ENCODE results near the gene SORD.
"Not testable (repeated sequence)": the region's sequence is repeated elsewhere in the genome, so short reads cannot be mapped to it uniquely, and the experiment has no call there.

SORD gene

DNA sequence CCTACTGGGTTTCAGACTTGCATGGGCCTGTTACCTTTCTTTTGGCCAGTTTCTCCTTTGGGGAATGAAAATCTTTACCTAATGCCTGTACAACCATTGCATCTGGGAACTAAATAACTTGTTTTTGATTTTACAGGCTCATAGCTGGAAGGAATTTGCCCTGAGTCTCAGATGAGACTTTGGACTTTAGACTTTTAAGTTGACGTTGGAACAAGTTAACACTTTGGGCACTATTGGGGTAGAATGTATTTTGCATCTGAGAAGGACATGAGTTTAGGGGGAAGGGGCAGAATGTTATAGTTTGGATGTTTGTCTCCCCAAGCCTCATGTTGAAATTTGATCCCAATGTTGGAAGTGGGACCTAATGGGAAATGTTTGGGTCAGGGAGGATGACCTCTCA is 21.8 kb upstream of the SORD start:
- not testable (repeated sequence) for H3K9ac ChIP-seq (ENCODE audit: low read length); H3K9me3 ChIP-seq (ENCODE audit: control insufficient read depth, insufficient read depth, low read depth, low read length); H3K27me3 ChIP-seq (ENCODE audit: control insufficient read depth, insufficient read depth, low read length); H3K4me1 ChIP-seq (ENCODE audit: control insufficient read depth, insufficient read depth, low read length); H3K4me3 ChIP-seq (ENCODE audit: low read depth, low read length); H3K27ac ChIP-seq (ENCODE audit: low read depth, low read length); H3K36me3 ChIP-seq (ENCODE audit: control insufficient read depth, insufficient read depth, low read length)

DNA sequence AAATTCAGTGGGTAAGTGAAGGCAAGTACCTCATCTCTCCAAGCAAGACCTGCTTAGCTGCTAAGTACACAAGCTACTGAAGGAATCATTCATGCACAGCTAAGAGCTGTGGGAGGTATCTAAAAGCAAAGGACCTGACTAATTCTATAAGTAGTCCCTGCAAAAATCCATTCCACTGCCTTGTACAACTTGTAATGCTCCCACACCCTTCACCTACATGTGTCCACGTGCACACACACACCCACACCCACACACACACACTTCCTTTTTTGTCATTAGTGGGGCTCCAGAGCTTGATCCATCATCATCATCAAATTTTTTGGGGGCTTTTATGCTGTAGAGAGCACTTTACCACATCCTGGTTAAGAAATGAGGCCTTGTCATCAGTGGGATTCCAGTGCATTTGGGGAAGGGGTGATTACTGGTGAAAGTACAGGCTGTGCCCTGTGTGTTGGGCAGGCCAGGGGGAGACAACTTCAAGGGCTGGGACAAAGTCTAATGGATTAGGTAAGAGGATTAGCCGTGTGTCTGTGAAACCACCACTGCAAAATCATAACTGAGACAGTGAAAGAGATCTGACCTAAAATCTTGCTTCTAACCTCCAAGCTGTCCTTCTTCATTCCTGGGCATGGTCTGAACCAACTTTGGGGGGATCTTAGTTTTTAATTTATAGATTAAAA is 19.1 kb upstream of the SORD start:
- H3K27ac ChIP-seq (ENCODE audit: low read depth, low read length); H3K4me1 ChIP-seq (ENCODE audit: control insufficient read depth, insufficient read depth, low read length); H3K27me3 ChIP-seq (ENCODE audit: control insufficient read depth, insufficient read depth, low read length); H3K4me3 ChIP-seq (ENCODE audit: low read depth, low read length); H3K9ac ChIP-seq (ENCODE audit: low read length); H3K36me3 ChIP-seq (ENCODE audit: control insufficient read depth, insufficient read depth, low read length): not testable (repeated sequence)
- H3K9me3 ChIP-seq (ENCODE audit: control insufficient read depth, insufficient read depth, low read depth, low read length) = peaks cover 11% of the 10 kb centered on the region

- not testable (repeated sequence) for H3K27me3 ChIP-seq (ENCODE audit: control insufficient read depth, insufficient read depth, low read length); H3K4me1 ChIP-seq (ENCODE audit: control insufficient read depth, insufficient read depth, low read length); H3K9ac ChIP-seq (ENCODE audit: low read length); H3K27ac ChIP-seq (ENCODE audit: low read depth, low read length); H3K36me3 ChIP-seq (ENCODE audit: control insufficient read depth, insufficient read depth, low read length); H3K4me3 ChIP-seq (ENCODE audit: low read depth, low read length)
- H3K9me3 ChIP-seq (ENCODE audit: control insufficient read depth, insufficient read depth, low read depth, low read length) = peaks cover 11% of the 10 kb centered on the region
These were observed 18.3 kb upstream of the SORD start for GRCh38 chr15:45004590-45005175.

GRCh38 chr15:45009046-45009445 is 13.9 kb upstream of the SORD start:
- H3K27me3 ChIP-seq (ENCODE audit: control insufficient read depth, insufficient read depth, low read length) = no peaks in the 10 kb centered on the region
- peaks cover 11% of the 10 kb centered on the region for H3K9me3 ChIP-seq (ENCODE audit: control insufficient read depth, insufficient read depth, low read depth, low read length)
- H3K4me1 ChIP-seq (ENCODE audit: control insufficient read depth, insufficient read depth, low read length) = no peaks in the 10 kb centered on the region
- H3K4me3 ChIP-seq (ENCODE audit: low read depth, low read length) = no peak overlapping the region
- no peaks in the 10 kb centered on the region for H3K36me3 ChIP-seq (ENCODE audit: control insufficient read depth, insufficient read depth, low read length)
- H3K27ac ChIP-seq (ENCODE audit: low read depth, low read length) = no peak overlapping the region
- no peak overlapping the region for H3K9ac ChIP-seq (ENCODE audit: low read length)

- H3K9ac ChIP-seq (ENCODE audit: low read length); H3K4me1 ChIP-seq (ENCODE audit: control insufficient read depth, insufficient read depth, low read length); H3K27ac ChIP-seq (ENCODE audit: low read depth, low read length); H3K27me3 ChIP-seq (ENCODE audit: control insufficient read depth, insufficient read depth, low read length); H3K36me3 ChIP-seq (ENCODE audit: control insufficient read depth, insufficient read depth, low read length); H3K9me3 ChIP-seq (ENCODE audit: control insufficient read depth, insufficient read depth, low read depth, low read length); H3K4me3 ChIP-seq (ENCODE audit: low read depth, low read length): not testable (repeated sequence)
These were observed 7.9 kb upstream of the SORD start for GRCh38 chr15:45015114-45015513.

DNA sequence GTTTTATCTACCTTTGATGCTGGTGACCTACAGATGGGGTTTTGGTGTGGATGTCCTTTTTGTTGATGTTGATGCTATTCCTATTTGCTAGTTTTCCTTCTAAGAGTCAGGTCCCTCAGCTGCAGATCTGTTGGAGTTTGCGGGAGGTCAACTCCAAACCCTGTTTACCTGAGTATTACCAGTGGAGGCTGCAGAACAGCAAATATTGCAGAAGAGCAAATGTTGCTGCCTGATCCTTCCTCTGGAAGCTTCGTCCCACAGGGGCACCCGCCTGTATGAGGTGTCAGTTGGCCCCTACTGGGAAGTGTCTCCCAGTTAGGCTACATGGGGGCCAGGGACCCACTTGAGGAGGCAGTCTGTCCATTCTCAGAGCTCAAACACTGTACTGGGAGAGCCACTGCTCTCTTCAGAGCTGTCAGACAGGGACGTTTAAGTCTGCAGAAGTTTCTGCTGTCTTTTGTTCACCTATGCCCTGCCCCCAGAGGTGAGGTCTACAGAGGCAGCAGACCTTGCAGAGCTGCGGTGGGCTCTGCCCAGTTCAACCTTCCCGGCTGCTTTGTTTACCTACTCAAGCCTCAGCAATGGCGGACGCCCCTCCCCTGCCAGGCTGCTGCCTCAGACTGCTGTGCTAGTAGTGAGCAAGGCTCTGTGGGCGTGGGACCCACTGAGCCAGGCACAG is 2.6 kb upstream of the SORD start:
- H3K36me3 ChIP-seq (ENCODE audit: control insufficient read depth, insufficient read depth, low read length); H3K27ac ChIP-seq (ENCODE audit: low read depth, low read length); H3K4me3 ChIP-seq (ENCODE audit: low read depth, low read length); H3K9ac ChIP-seq (ENCODE audit: low read length); H3K27me3 ChIP-seq (ENCODE audit: control insufficient read depth, insufficient read depth, low read length); H3K9me3 ChIP-seq (ENCODE audit: control insufficient read depth, insufficient read depth, low read depth, low read length): not testable (repeated sequence)
- H3K4me1 ChIP-seq (ENCODE audit: control insufficient read depth, insufficient read depth, low read length) = peaks cover 14% of the 10 kb centered on the region

DNA sequence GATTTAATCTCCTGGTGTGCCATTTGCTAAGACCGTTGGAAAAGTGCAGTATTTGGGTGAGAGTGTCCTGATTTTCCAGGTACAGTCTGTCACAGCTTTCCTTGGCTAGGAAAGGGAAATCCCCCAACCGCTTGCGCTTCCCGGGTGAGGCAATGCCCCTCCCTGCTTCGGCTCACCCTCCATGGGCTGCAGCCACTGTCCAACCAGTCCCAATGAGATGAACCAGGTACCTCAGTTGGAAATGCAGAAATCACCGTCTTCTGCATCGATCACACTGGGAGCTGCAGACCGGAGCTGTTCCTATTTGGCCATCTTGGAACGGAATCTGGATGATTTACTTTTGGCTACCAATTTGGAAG is 2.1 kb upstream of the SORD start:
- not testable (repeated sequence) for H3K4me3 ChIP-seq (ENCODE audit: low read depth, low read length); H3K9me3 ChIP-seq (ENCODE audit: control insufficient read depth, insufficient read depth, low read depth, low read length); H3K9ac ChIP-seq (ENCODE audit: low read length); H3K36me3 ChIP-seq (ENCODE audit: control insufficient read depth, insufficient read depth, low read length); H3K27ac ChIP-seq (ENCODE audit: low read depth, low read length); H3K27me3 ChIP-seq (ENCODE audit: control insufficient read depth, insufficient read depth, low read length)
- H3K4me1 ChIP-seq (ENCODE audit: control insufficient read depth, insufficient read depth, low read length) = peaks cover 14% of the 10 kb centered on the region

GRCh38 chr15:45021348-45021747 is 1.6 kb upstream of the SORD start:
- Histone ChIP-seq H3K27me3 (ENCODE audit: control insufficient read depth, insufficient read depth, low read length) (no peaks in the 10 kb centered on the region; the same call in 1 of the 2 replicates), H3K36me3 (ENCODE audit: control insufficient read depth, insufficient read depth, low read length) (no peaks in the 10 kb centered on the region), H3K9ac (ENCODE audit: low read length) (no peak overlapping the region), H3K4me3 (ENCODE audit: low read depth, low read length) (no peak overlapping the region), H3K9me3 (ENCODE audit: control insufficient read depth, insufficient read depth, low read depth, low read length) (no peaks in the 10 kb centered on the region), H3K4me1 (ENCODE audit: control insufficient read depth, insufficient read depth, low read length) (peaks cover 14% of the 10 kb centered on the region), H3K27ac (ENCODE audit: low read depth, low read length) (no peak overlapping the region)

GRCh38 chr15:45023659-45024225 is 747 bp downstream of the SORD start:
- Histone ChIP-seq H3K4me3 (ENCODE audit: low read depth, low read length) (peak overlapping the region; percentile 78), H3K36me3 (ENCODE audit: control insufficient read depth, insufficient read depth, low read length) (peaks cover under 1% of the 10 kb centered on the region; the same call in 1 of the 2 replicates), H3K9ac (ENCODE audit: low read length) (peak overlapping the region; percentile 79), H3K27ac (ENCODE audit: low read depth, low read length) (peak overlapping the region; percentile 70; the same call in 1 of the 2 replicates), H3K9me3 (ENCODE audit: control insufficient read depth, insufficient read depth, low read depth, low read length) (no peaks in the 10 kb centered on the region), H3K4me1 (ENCODE audit: control insufficient read depth, insufficient read depth, low read length) (peaks cover 14% of the 10 kb centered on the region), H3K27me3 (ENCODE audit: control insufficient read depth, insufficient read depth, low read length) (no peaks in the 10 kb centered on the region)

DNA sequence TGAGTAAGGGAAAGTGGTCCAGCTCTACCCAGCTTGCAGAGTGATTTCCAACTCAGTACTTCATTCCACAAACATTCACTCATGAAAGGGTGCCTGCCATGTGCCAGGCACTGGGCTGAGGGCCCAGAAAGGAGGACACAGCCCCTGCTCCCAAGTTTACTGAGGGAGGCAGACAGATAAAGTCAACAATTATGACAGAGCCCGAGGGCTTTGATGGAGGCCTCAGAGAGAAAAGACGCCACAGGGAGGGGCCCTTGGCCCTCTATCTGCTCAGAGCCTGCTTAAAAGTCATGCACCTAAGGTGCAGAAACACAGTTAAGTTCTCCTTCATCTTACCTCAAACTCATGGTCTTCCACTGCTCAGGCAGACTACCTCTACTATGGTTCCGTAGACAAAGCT is 1.7 kb downstream of the SORD start:
- not testable (repeated sequence) for H3K27ac ChIP-seq (ENCODE audit: low read depth, low read length); H3K36me3 ChIP-seq (ENCODE audit: control insufficient read depth, insufficient read depth, low read length); H3K9ac ChIP-seq (ENCODE audit: low read length); H3K9me3 ChIP-seq (ENCODE audit: control insufficient read depth, insufficient read depth, low read depth, low read length); H3K4me3 ChIP-seq (ENCODE audit: low read depth, low read length); H3K27me3 ChIP-seq (ENCODE audit: control insufficient read depth, insufficient read depth, low read length)
- peaks cover 14% of the 10 kb centered on the region for H3K4me1 ChIP-seq (ENCODE audit: control insufficient read depth, insufficient read depth, low read length)

DNA sequence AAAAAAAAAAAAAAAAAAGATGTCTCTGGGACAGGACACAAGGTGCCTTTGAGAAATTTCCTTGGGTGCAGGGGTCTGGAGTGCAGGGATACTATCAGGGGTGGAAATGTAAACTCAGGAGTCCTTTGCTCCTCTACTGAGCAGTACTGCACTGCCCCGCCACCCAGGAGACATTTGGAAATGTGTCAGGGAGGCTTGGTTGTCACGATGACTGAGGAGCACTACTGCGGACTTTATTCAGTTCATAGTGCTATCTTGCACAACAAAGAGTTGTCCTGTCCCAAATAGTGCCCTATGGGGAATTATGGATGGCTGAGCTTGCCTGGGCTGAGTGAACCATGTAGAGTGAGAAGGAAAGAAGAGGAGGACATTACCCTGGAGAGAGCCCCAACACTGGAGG is 2.6 kb downstream of the SORD start:
- not testable (repeated sequence) for H3K9me3 ChIP-seq (ENCODE audit: control insufficient read depth, insufficient read depth, low read depth, low read length); H3K4me3 ChIP-seq (ENCODE audit: low read depth, low read length); H3K9ac ChIP-seq (ENCODE audit: low read length); H3K36me3 ChIP-seq (ENCODE audit: control insufficient read depth, insufficient read depth, low read length); H3K27ac ChIP-seq (ENCODE audit: low read depth, low read length); H3K27me3 ChIP-seq (ENCODE audit: control insufficient read depth, insufficient read depth, low read length)
- peaks cover 14% of the 10 kb centered on the region for H3K4me1 ChIP-seq (ENCODE audit: control insufficient read depth, insufficient read depth, low read length)

Measured in HUES6 (cell line).